Stimulated activated naive CD8-positive, alpha-beta T cell treated with anti-CD3 and anti-CD28 coated beads, Interleukin-15, Interleukin-2, amounts not matched to agents 100 ng/mL and 50 ng/mL, for 24 hours (primary cell): ENCODE measurements around the gene DENND2A.
"Not testable (repeated sequence)": the region's sequence is repeated elsewhere in the genome, so short reads cannot be mapped to it uniquely, and the experiment has no call there.

Source experiments
- H3K27ac Mint-ChIP-seq: one replicate; pipeline ENCODE4 v1.8.0; 2021; ENCODE audit warnings: mild to moderate bottlenecking, mixed read lengths
- H3K27me3 Mint-ChIP-seq: one replicate; pipeline ENCODE4 v1.8.0; 2021; ENCODE audit warnings: mixed read lengths
- H3K36me3 Mint-ChIP-seq: one replicate; pipeline ENCODE4 v1.8.0; 2021; ENCODE audit warnings: low read depth, mixed read lengths
- H3K4me1 Mint-ChIP-seq: one replicate; pipeline ENCODE4 v1.8.0; 2021; ENCODE audit warnings: low read depth, mixed read lengths
- H3K4me3 Mint-ChIP-seq: one replicate; pipeline ENCODE4 v1.8.0; 2021; ENCODE audit warnings: mild to moderate bottlenecking, mixed read lengths
- H3K9me3 Mint-ChIP-seq: one replicate; pipeline ENCODE4 v1.8.0; 2021; ENCODE audit warnings: mixed read lengths

Gene DENND2A

DNA sequence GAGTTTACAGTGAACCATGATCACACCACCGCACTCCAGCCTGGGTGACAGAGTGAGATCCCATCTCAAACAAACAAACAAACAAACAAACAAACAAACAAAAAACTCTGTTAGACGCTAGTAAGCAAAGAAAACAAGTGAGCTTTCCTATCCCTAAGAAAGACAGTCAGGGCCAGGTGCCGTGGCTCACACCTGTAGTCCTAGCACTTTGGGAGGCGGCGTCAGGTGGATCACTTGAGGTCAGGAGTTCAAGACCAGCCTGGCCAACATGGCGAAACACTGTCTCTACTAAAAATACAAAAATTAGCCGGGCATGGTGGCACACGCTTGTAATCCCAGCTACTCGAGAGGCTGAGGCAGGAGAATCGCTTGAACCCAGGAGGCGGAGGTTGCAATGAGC is 36.3 kb upstream of the DENND2A start:
- Mint-ChIP-seq H3K36me3 (peaks cover 38% of the 10 kb centered on the region), H3K4me1 (peaks cover 38% of the 10 kb centered on the region)
- H3K27ac Mint-ChIP-seq, H3K4me3 Mint-ChIP-seq, H3K9me3 Mint-ChIP-seq, H3K27me3 Mint-ChIP-seq: not testable (repeated sequence)

DNA sequence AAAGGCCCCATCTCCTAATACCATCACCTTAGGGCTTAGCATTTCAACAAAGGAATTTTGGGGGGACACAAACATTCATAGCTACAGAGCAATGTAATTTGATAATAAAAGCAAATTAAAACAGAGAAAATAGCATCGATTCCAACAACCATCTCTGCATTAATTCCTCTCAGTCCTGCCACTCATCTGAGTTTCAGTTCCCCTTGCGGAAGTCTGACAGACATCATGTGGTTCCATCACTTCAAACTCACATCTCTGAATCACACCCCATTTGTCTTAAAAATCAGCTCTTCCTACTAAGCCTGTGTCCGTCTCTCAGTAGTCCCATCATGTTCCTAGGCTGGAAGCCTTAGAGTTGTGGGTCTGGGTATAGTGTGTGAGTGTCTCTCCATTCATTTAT is 35.7 kb upstream of the DENND2A start:
- no peak overlapping the region for H3K4me3 Mint-ChIP-seq
- peak overlapping the region; percentile 53 for H3K27ac Mint-ChIP-seq

DNA sequence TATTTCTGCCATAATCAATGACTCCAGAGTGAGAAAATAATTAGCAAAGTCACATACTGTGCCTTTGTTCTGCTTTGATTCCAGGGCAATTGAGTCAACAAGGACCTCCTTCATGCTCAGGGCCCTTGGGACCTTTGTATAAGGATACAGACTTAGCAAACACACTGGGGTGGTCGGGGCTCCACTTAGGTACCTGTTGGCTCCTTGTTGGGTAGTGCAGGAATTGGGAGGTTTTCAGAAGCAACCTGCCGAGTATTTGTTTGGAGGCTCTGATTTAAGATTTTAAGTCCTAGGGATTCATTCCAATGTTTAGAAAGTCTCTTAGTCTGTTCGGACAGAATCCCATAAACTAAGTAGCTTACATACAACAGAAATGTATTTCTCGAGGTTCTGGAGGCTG is 35.1 kb upstream of the DENND2A start:
- Mint-ChIP-seq H3K9me3 (no peaks in the 10 kb centered on the region), H3K36me3 (peaks cover 30% of the 10 kb centered on the region), H3K27ac (no peak overlapping the region), H3K4me1 (peaks cover 38% of the 10 kb centered on the region), H3K27me3 (no peaks in the 10 kb centered on the region), H3K4me3 (no peak overlapping the region)

More for the DNA sequence above, 35.7 kb upstream of the DENND2A start:
- Mint-ChIP-seq H3K9me3 (no peaks in the 10 kb centered on the region), H3K4me1 (peaks cover 38% of the 10 kb centered on the region), H3K27me3 (no peaks in the 10 kb centered on the region), H3K36me3 (peaks cover 34% of the 10 kb centered on the region)

DNA sequence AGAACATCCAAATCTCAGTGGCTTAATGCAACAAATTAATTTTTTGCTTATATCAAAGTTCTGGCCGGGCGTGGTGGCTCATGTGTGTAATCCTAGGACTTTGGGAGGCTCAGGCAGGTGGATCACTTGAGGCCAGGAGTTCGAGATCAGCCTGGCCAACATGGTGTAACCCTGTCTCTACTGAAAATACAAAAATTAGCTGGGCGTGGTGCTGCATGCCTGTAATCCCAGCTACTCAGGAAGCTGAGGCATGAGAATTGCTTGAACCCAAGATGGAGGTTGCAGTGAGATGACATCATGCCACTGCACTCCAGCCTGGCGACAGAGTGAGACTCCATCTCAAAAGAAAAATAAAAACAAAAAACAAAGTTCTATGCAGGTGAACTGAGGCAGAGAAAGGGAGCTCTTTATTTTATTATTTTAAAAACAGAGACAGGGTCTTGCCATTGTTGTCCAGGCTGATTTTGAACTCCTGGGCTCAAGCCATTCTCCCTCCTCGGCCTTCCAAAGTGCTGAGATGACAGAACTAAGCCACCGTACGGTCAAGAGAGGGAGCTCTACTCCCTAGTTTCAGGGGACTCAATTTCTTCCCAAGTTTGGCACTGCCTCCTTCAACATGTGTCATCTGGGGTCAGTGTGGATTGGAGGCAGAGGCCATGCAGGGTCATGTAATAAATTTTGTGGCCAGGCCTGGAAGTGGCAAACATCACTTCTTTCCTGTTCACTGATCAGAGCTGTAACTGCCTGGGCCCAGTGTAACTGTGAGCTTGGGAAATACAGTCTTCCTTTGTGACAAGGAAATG is 34.5 kb upstream of the DENND2A start:
- peaks cover 23% of the 10 kb centered on the region for H3K36me3 Mint-ChIP-seq
- H3K4me3 Mint-ChIP-seq: peak overlapping the region; percentile 53
- peak overlapping the region; percentile 59 for H3K27ac Mint-ChIP-seq
- H3K4me1 Mint-ChIP-seq: peaks cover 38% of the 10 kb centered on the region
- no peaks in the 10 kb centered on the region for H3K9me3 Mint-ChIP-seq
- no peaks in the 10 kb centered on the region for H3K27me3 Mint-ChIP-seq

DNA sequence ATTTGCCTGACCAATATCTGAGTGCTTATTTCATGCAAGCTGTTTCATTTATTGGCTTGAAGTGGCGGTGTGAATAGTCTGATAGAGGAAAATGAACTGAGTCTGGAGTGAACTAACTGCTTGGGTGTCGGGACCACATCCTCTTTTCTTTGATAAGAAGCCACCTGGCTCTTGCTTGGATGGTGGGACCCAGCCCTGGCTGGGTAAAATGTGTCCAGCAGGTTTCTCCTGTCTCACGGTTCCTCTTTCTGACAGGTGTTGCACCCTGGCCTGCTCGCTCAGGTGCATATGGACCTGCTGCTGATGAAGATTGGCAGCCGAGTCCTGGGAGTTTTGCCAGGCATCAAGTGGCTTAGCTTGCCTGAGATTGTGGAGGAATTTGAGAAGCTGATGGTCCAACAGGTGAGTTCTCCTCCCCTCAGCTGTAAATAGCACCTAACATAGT is 33.8 kb upstream of the DENND2A start:
- Mint-ChIP-seq H3K36me3 (peaks cover 19% of the 10 kb centered on the region), H3K4me1 (peaks cover 38% of the 10 kb centered on the region), H3K9me3 (no peaks in the 10 kb centered on the region), H3K27ac (no peak overlapping the region), H3K4me3 (peak overlapping the region; percentile 83), H3K27me3 (no peaks in the 10 kb centered on the region)

DNA sequence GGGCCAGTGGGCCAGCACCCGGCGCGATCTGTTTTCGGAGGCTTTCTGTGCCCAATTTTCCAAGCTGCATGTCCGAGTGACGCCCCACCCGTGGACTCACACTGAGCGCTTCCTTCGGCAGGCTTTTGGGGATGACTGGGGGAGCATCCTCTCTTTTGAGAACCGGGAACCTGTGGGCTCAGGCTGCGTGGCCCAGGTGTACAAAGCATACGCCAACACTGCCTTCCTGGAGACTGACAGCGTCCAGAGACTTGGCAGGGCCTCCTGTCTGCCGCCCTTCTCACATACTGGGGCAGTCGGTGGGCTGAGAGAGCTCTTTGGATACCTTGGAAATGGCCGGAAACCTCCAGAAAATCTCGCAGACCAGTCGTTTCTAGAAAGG is 33.2 kb upstream of the DENND2A start:
- peaks cover 38% of the 10 kb centered on the region for H3K4me1 Mint-ChIP-seq
- no peaks in the 10 kb centered on the region for H3K9me3 Mint-ChIP-seq
- no peaks in the 10 kb centered on the region for H3K27me3 Mint-ChIP-seq
- H3K4me3 Mint-ChIP-seq: peak overlapping the region; percentile 83
- H3K27ac Mint-ChIP-seq: peak overlapping the region; percentile 79
- H3K36me3 Mint-ChIP-seq: peaks cover 13% of the 10 kb centered on the region

DNA sequence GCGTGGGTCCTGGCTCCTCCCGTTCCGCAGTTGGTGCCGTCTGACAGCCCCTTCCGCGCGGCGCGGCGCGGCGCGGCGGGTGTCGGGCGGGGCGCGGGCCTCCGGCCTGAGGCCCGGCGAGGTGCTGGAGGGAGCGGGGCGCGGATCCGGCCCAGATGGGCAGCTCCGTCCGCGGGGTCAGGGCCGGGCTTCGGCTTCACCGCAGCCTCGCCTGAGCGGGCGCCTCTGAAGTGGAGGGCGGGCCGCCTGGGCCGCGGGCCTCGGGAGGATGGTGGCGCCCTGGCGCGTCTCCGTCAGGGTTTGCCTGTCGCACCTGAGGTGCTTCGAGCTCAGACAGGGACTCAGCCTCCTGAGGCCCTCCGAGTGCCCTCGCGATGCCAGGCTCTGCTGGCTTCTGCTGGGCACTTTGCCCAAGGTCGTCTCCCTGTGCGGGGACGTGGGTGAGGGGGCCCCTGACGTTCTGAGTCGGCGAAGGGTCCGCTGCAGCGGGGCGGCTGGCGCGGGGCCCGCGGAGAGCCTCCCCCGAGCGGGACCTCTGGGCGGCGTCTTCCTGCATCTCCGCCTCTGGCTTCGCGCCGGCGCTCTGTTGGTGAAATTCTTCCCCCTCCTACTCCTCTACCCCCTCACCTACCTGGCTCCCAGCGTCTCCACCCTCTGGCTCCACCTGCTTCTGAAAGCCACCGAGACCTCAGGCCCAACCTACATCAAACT is 32.6 kb upstream of the DENND2A start:
- Mint-ChIP-seq H3K4me3 (peak overlapping the region; percentile 83), H3K9me3 (no peaks in the 10 kb centered on the region), H3K36me3 (peaks cover 8% of the 10 kb centered on the region), H3K27ac (peak overlapping the region; percentile 79), H3K27me3 (no peaks in the 10 kb centered on the region), H3K4me1 (peaks cover 38% of the 10 kb centered on the region)

DNA sequence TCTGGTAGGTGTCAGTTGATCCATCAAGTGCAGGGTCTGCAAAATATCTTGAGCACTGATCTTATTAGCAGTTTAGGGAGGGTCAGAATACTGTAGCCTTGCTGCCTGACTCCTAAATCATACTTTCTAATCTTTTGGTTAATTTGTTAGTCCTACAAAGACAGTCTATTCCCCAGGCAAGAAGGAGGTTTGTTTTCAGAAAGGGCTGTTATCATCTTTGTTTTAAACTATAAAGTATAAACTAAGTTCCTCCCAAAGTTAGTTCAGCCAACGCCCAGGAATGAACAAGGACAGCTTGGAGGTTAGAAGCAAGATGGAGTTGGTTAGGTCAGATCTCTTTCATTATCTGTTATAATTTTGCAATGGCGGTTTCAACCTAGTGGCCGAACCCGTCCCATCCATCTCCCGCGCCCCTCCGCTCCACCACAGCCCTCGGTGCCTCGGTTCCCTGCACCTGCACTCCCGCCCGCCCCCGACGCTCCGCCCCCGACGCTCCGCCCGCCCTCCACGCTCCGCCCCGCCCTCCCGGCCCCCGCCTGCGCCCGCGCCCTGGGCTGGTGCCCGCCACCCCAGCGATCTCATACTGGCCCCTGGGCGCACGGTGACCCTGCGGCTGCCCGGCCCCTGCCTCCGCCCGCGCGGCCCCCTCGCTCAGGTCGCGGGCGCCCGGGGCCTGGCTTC is 31.9 kb upstream of the DENND2A start, which contains the start of gene ADCK2:
TSS of gene ADCK2 (plus strand) at position 564 of the 681 bp plus-strand sequence. CDS start 386 bp downstream, outside the sequence.
- H3K36me3 Mint-ChIP-seq: peaks cover 1% of the 10 kb centered on the region
- H3K4me3 Mint-ChIP-seq: peak within 1 kb of the TSS; percentile 83
- H3K27ac Mint-ChIP-seq: peak within 1 kb of the TSS; percentile 79
- no peaks in the 10 kb centered on the region for H3K27me3 Mint-ChIP-seq
- H3K9me3 Mint-ChIP-seq: no peaks in the 10 kb centered on the region
- H3K4me1 Mint-ChIP-seq: peaks cover 38% of the 10 kb centered on the region

DNA sequence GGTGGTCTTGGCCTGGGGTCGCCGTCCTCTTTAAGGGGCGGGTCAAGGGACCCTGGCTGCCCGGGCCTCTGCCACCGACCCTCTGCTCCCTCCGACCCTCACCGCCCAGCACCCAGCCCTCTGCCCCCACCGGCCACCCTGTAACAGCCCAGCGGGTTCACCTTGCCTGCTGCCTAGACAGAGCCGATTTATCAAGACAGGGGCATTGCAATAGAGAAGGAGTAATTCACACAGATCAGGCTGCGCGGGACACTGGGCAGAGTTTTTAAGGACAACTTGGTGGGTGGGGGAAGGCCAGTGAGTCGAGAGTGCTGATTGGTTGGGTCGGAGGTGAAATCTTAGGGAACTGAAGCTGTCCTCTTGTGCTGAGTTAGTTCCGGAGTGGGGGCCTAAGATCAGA is 31.4 kb upstream of the DENND2A start:
- peaks cover 38% of the 10 kb centered on the region for H3K4me1 Mint-ChIP-seq
- no peaks in the 10 kb centered on the region for H3K9me3 Mint-ChIP-seq
- no peaks in the 10 kb centered on the region for H3K36me3 Mint-ChIP-seq

DNA sequence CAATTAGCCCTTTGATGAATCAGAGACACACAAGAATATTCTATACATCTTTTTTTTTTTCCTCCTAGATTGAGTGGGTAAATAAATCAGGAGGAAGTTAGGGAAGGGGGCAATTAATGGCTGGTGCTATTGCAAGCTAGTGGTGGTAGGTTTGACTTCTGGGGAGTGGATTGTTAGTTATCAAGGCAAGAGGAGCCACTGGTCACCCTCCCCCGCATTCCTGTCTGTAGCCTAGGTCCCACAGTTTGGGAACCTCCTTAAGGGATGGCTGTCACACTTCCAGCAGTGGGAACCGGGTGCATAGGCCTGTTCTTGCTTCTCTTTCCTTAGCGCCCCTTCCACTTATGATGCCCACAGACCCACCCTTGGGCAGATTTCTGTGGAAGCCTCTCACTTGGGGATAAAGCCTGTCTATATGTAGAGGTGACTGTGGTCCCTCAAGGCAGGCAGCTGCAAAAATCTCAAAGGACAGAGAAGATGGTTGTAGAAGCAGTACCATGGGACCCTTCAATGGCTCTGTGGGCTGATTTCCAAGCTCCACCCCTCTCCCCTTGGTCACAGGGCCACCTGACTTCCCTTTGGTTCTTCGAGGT is 29.8 kb upstream of the DENND2A start:
- no peaks in the 10 kb centered on the region for H3K36me3 Mint-ChIP-seq
- peaks cover 26% of the 10 kb centered on the region for H3K4me1 Mint-ChIP-seq
- no peak overlapping the region for H3K27ac Mint-ChIP-seq
- H3K9me3 Mint-ChIP-seq: no peaks in the 10 kb centered on the region
- no peaks in the 10 kb centered on the region for H3K27me3 Mint-ChIP-seq
- no peak overlapping the region for H3K4me3 Mint-ChIP-seq

More for the DNA sequence above, 31.4 kb upstream of the DENND2A start:
- Mint-ChIP-seq H3K27ac (peak overlapping the region; percentile 52), H3K4me3 (peak overlapping the region; percentile 76), H3K27me3 (no peaks in the 10 kb centered on the region)

DNA sequence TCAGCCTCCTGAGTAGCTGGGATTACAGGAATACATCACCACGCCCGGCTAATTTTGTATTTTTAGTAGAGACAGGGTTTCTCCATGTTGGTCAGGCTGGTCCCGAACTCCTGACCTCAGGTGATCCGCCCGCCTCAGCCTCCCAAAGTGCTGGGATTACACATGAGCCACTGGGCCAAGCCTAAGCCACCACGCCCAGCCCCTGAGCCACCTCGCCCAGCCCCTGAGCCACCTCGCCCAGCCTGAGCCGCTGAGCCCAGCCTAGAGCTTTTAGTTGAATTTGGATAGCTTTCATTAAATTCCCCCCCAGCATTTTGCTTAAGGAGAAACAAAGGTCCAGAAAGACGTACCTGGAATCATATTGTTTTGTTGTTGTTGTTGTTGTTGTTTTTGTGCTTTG is 29.2 kb upstream of the DENND2A start:
- peaks cover 21% of the 10 kb centered on the region for H3K4me1 Mint-ChIP-seq
- H3K9me3 Mint-ChIP-seq, H3K27ac Mint-ChIP-seq, H3K36me3 Mint-ChIP-seq, H3K27me3 Mint-ChIP-seq, H3K4me3 Mint-ChIP-seq: not testable (repeated sequence)

DNA sequence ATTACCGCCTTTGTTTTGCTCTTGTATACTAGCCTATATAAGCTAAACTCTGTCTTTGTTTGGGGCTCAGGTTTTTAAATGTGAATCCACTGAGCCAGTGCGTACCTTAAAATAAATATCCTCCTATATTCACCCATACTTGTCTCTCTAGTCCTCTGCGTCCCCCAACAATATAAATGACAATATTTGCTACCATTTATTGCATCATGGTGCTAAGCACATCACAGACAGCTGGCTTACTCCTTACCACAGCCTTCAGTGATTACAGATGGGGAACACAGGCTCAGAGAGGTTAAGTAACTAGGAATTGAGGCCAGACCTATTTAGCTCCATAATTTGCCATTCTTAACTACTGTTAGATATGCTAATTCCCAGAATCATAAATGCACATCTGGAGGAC is 28.7 kb upstream of the DENND2A start:
- Mint-ChIP-seq H3K27ac (no peak overlapping the region), H3K9me3 (no peaks in the 10 kb centered on the region), H3K4me3 (no peak overlapping the region), H3K4me1 (peaks cover 15% of the 10 kb centered on the region), H3K36me3 (no peaks in the 10 kb centered on the region), H3K27me3 (no peaks in the 10 kb centered on the region)

DNA sequence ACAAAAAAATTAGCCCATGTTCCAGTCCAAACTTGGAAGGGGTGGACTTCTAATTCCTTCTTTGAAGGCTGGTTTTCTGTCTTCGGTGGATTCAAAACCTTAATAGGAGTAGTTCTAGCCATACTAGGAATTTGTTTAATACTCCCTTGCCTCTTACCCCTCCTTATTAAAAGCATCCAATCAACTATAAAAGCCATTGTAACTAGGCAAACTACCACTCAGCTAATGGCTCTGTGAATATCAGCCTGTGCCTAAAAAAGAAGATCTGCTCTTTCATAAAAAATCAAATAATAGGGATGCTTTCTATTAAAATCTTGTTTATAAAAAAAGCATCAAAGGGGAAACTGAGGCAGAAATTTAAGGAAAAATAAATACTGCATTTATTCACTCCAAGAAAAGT is 28.0 kb upstream of the DENND2A start:
- Mint-ChIP-seq H3K4me3 (no peak overlapping the region), H3K27ac (no peak overlapping the region), H3K36me3 (no peaks in the 10 kb centered on the region), H3K9me3 (no peaks in the 10 kb centered on the region), H3K4me1 (peaks cover 8% of the 10 kb centered on the region), H3K27me3 (no peaks in the 10 kb centered on the region)

DNA sequence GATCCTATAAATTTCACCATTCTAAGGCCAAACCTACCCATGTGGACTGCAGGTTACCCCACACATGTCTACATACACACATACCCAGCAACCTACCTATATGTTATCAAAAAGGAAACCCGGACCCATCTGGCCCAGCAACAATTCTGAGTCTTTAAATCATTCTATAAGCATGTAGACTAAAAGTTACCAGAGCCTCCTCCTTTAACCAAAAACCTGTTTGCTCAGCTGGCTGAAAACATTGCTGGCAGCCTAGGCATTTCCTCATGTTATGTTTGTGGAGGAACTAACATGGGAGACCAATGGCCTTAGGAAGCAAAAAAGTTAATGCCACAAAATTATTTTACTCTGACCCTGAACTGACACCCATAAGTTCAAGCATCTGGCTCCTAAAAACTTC is 26.9 kb upstream of the DENND2A start:
- Mint-ChIP-seq H3K4me3 (no peak overlapping the region), H3K27me3 (no peaks in the 10 kb centered on the region), H3K9me3 (no peaks in the 10 kb centered on the region), H3K4me1 (peaks cover 5% of the 10 kb centered on the region), H3K36me3 (no peaks in the 10 kb centered on the region), H3K27ac (no peak overlapping the region)

DNA sequence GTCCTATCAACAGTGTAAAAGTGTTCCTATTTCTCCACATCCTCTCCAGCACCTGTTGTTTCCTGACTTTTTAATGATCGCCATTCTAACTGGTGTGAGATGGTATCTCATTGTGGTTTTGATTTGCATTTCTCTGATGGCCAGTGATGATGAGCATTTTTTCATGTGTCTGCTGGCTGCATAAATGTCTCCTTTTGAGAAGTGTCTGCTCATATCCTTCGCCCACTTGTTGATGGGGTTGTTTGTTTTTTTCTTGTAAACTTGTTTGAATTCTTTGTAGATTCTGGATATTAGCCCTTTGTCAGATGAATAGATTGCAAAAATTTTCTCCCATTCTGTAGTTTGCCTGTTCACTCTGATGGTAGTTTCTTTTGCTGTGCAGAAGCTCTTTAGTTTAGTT is 22.3 kb upstream of the DENND2A start:
- not testable (repeated sequence) for H3K27me3 Mint-ChIP-seq, H3K9me3 Mint-ChIP-seq, H3K27ac Mint-ChIP-seq, H3K36me3 Mint-ChIP-seq, H3K4me1 Mint-ChIP-seq, H3K4me3 Mint-ChIP-seq
